Measurements from ENCODE around the gene NPW. TPM values are rescaled to one million over a fixed set of nuclear protein-coding genes. Genes with fewer than 3 reads are reported as not detected.

The NPW gene
- total and polyA plus RNA-seq, 7 donors = 0.14 to 0.66 (median 0.43) TPM; not detected in 4

DNA sequence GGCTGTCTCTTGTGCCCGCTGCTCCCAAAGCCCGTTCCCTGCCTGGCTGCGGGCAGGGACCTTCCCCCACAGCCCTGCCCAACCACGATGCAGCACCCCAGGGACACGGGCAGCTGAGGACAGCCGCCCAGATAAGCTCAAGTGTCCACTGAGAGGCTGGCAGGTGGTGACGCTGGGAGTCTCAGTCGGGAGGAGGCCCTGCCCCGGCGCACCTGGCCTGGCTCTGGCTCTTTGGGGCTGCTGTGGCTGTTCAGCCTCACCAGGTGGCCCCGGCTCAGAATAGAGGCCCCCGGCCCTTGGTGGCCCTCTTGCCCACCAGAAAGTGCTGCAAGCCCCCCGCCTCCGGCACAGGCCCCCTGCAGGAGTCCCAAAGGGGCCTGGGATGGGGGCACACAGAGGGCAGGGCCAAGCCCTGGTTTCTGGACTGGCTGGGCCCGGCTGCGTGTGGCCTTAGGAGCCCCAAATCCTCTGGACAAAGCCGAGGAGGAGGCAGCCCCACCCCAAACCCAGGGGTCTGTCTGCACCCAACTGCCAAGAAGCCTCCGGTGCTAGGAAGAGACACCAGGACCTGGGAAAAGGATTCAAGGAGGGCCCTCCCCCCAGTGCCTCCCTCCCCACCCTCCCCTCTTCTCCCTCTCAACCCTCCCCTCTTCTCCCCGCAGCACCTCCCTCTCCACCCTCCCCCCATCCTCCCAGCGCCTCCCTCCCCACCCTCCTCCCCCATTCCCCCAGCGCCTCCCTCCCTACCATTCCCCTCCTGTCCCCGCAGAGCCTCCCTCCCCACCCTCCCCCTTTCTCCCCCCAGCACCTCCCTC lies 22.8 kb downstream of the NPW start:
- 73 to 78% (median 75%) methylated on average over 18 to 22 of the region's 22 CpGs for WGBS, 3 donors

DNA sequence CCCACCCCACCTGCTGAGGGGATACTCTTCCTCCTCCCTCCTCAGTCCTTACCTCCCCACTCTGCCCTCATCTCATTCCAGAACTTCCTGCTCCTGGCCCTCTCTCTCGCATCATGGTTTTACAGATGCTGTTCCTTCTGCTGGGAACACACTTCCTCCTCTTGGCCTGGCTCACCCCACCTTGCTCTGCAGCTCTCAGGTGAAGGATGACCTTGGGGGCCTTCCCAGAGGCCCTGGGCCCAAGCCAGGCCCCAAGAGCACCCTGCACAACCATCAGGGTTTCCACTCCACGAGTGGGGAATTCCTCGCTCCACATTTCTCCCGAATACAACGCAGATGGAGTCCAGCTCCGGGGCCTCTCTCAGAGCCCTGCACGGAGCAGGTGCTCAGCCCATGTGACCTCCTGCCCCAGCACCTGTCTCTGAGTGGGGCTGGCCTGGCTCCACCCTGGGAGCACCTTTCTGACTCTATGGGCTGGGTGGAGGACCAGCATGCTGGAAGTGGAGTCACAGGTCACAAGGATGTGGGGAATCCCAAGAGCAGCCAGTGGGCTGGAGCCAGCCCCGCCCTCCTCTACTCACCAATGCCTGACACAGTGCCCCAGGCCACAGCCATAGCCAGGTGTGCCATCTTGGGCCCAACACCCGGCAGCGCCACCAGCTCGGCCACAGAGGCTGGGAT lies 23.5 kb downstream of the NPW start:
- Histone ChIP-seq H3K4me1 (peaks cover 30% of the 10 kb centered on the region), H3K9me3 (no peaks in the 10 kb centered on the region), H3K4me3 (peak overlapping the region; percentile 1), H3K36me3 (ENCODE audit: insufficient read depth in 1 of 2, low read depth in 1 of 2) (no peaks in the 10 kb centered on the region), H3K27me3 (ENCODE audit: insufficient read depth in 3 of 3, low read length in 2 of 3) (no peaks in the 10 kb centered on the region), H3K27ac (peak overlapping the region; percentile 4)
- intact Hi-C loops (cut with DNase I) = no loop called here
- TF ChIP-seq, protein P1, sequence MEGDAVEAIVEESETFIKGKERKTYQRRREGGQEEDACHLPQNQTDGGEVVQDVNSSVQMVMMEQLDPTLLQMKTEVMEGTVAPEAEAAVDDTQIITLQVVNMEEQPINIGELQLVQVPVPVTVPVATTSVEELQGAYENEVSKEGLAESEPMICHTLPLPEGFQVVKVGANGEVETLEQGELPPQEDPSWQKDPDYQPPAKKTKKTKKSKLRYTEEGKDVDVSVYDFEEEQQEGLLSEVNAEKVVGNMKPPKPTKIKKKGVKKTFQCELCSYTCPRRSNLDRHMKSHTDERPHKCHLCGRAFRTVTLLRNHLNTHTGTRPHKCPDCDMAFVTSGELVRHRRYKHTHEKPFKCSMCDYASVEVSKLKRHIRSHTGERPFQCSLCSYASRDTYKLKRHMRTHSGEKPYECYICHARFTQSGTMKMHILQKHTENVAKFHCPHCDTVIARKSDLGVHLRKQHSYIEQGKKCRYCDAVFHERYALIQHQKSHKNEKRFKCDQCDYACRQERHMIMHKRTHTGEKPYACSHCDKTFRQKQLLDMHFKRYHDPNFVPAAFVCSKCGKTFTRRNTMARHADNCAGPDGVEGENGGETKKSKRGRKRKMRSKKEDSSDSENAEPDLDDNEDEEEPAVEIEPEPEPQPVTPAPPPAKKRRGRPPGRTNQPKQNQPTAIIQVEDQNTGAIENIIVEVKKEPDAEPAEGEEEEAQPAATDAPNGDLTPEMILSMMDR (IDR thresholded peaks at IDR 0.05) = no peak
- DNase-seq = no peak
- ATAC-seq = no peak
- WGBS, 3 donors = 73 to 89% (median 82%) methylated on average over 11 of the region's 11 CpGs

More for the DNA sequence above, 22.8 kb downstream of the NPW start:
- no peak for DNase-seq
- Histone ChIP-seq H3K9me3 (no peaks in the 10 kb centered on the region), H3K4me1 (peaks cover 30% of the 10 kb centered on the region), H3K4me3 (no peak overlapping the region), H3K36me3 (ENCODE audit: insufficient read depth in 1 of 2, low read depth in 1 of 2) (peaks cover 0 to 2% of the 10 kb centered on the region in 2 donors), H3K27me3 (ENCODE audit: insufficient read depth in 3 of 3, low read length in 2 of 3) (no peaks in the 10 kb centered on the region), H3K27ac (no peak overlapping the region)
- ATAC-seq = no peak
- TF ChIP-seq, protein P1 (IDR thresholded peaks at IDR 0.05) = no peak
- intact Hi-C loops (cut with DNase I) = no loop called here

DNA sequence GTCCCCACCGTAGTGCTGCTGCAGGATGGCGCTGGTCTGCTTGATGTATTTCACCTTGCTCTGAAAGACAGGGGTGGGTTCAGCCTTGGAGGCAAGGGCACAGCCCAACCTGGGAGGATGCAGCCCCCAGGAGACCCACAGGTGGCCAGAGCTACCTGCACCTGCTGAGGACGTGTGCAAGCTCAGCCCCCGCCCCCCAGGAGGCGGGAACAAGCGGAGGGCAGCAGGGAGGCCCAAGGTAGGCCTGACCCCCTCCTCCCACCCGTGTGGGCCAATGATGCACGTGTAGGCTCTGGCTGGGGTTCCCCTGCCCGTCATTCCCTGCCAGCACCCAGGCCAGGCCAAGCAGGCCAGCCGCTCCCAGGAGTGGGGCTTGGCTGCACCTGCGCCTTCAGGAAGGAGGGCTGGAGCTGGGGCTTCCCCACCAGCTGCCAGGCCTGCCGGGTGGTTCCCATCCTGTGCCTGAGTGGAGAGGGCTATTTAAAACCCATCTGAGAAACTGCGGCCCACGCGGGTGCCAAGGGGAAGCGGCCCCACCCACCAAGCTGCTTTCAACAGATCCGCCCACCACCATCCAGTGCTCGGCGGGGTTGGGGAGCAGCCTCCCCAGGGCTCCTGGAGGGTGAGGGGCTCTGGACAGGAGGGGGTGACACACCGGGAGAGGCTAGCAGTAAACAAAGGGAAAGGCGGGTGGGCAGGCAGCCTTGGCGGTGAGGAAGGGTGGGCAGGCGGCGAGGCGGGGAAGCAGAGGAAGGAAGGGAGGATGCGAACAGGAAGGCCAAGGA lies 24.3 kb downstream of the NPW start:
- H3K4me1 ChIP-seq = peaks cover 35% of the 10 kb centered on the region
- TF ChIP-seq, protein P1 (IDR thresholded peaks at IDR 0.05) = no peak
- peak in 1 of 2 donors; percentile 54 for DNase-seq
- H3K36me3 ChIP-seq (ENCODE audit: insufficient read depth in 1 of 2, low read depth in 1 of 2) = no peaks in the 10 kb centered on the region
- ATAC-seq = no peak
- no peaks in the 10 kb centered on the region for H3K9me3 ChIP-seq
- H3K27ac ChIP-seq = peak overlapping the region; percentile 4
- 68 to 75% (median 72%) methylated on average over 24 to 26 of the region's 26 CpGs for WGBS, 3 donors
- intact Hi-C loops (cut with DNase I) = no loop called here
- no peaks in the 10 kb centered on the region for H3K27me3 ChIP-seq (ENCODE audit: insufficient read depth in 3 of 3, low read length in 2 of 3)
- peak overlapping the region; percentile 1 for H3K4me3 ChIP-seq

DNA sequence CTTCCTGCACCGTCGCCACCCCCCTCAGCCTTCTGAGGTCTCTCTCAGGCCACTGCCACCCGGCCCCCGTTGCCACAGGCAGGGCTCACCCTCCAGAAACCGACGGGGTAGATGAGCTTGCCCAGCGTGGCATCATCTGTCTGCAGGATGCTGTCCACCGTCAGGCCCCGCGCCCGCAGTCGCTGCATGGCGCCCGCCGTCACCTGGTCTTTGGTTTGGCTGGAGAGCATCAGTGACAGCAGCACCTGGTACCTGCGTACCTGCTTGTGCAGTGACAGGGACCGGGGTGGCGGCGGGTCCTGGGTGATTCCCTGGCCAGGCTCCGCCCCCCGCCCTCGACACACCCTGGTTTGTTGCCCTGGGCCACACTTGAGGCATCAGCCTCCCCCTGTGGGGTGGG lies 25.0 kb downstream of the NPW start:
- 75 to 77% (median 75%) methylated on average over 22 of the region's 22 CpGs for WGBS, 3 donors
- H3K4me1 ChIP-seq = peaks cover 34% of the 10 kb centered on the region
- H3K27ac ChIP-seq = no peak overlapping the region
- DNase-seq (no peak), ATAC-seq (no peak)
- no peaks in the 10 kb centered on the region for H3K27me3 ChIP-seq (ENCODE audit: insufficient read depth in 3 of 3, low read length in 2 of 3)
- H3K4me3 ChIP-seq = no peak overlapping the region
- H3K36me3 ChIP-seq (ENCODE audit: insufficient read depth in 1 of 2, low read depth in 1 of 2) = no peaks in the 10 kb centered on the region
- H3K9me3 ChIP-seq = no peaks in the 10 kb centered on the region
- TF ChIP-seq, protein P1 (IDR thresholded peaks at IDR 0.05) = no peak
- intact Hi-C loops (cut with DNase I) = no loop called here
